ENCODE data around the gene COLEC12.

DNA sequence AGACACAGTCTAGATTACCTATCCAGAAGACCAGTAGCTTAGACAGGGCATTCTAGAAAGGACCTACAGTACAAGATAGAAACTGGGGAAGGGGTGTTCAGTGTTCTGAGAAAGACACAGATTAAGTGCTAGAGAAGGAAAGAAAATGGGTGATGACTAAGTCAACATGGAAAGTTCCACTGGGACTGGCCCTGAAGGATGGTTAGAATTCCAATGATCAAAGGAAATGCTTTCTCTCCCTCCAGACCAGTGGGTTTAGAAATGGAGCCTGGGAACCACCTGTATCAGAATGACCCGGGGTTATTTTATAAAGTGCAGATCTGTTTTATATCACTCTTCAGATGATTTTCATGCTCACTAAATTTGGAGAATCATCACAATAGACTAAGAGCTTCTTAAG is 5.8 kb upstream of the COLEC12 start:
- TF ChIP-seq, protein P1, sequence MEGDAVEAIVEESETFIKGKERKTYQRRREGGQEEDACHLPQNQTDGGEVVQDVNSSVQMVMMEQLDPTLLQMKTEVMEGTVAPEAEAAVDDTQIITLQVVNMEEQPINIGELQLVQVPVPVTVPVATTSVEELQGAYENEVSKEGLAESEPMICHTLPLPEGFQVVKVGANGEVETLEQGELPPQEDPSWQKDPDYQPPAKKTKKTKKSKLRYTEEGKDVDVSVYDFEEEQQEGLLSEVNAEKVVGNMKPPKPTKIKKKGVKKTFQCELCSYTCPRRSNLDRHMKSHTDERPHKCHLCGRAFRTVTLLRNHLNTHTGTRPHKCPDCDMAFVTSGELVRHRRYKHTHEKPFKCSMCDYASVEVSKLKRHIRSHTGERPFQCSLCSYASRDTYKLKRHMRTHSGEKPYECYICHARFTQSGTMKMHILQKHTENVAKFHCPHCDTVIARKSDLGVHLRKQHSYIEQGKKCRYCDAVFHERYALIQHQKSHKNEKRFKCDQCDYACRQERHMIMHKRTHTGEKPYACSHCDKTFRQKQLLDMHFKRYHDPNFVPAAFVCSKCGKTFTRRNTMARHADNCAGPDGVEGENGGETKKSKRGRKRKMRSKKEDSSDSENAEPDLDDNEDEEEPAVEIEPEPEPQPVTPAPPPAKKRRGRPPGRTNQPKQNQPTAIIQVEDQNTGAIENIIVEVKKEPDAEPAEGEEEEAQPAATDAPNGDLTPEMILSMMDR (conservative IDR thresholded peaks at IDR 0.05), result no peak
- no peak for TF ChIP-seq ZFX (IDR thresholded peaks at IDR 0.05)
